GM12891 (cell line): ENCODE data around the gene IDI1.

Source experiments
- POLR2A ChIP-seq: IDR thresholded peaks from 2 replicates; pipeline ENCODE4 v1.6.1; 2011; ENCODE audit warnings: low read depth, low read length, control low read depth
- SPI1 ChIP-seq: IDR thresholded peaks from 2 replicates; pipeline ENCODE4 v1.6.1; 2011; ENCODE audit warnings: low read depth, low read length, control low read depth

DNA sequence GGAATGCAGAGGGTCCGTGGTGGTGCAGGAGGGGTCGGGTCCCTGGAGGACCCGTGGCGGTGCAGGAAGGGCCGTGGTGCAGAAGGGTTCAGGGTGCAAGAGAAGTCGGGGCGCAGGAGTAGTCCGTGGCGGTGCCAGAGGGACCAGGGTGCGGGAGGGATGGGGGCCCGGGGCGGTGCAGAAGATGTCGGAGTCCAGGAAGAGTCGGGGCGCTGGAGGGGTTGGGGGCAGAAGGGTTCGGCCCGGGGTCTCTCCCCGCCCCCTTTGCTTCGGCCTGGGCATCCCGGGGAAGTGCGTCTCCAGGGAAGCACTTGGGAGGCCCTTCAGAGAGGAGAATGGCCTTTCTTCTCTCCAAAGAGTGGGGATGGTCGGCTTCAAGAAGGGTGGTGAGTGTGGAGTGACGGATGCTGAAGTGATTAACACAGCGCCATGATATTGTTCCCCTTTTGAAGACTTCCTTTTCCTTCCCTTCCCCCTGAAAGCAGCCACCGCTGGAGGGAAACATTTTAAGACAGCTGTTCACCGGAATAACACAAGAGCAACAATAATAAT is 8.3 kb upstream of the IDI1 start:
- TF ChIP-seq SPI1, result peak; percentile 39; the same call in 1 of the 2 replicates
- no peak for TF ChIP-seq POLR2A
